RCC 7860 (cell line): ENCODE data around the gene KCNJ5.
"Not testable (repeated sequence)": the region's sequence is repeated elsewhere in the genome, so short reads cannot be mapped to it uniquely, and the experiment has no call there.

Experiments used
- DNase-seq: peaks from one replicate; pipeline ENCODE4 v3.0.0-alpha.2; 2015; ENCODE audit warnings: low spot score
- FAIRE-seq: peaks from 2 replicates; lab custom pipeline; 2012; peaks lifted over from hg19 to GRCh38; lab: Jason Lieb, UNC

Gene KCNJ5

GRCh38 chr11:128909438-128910125, 18.4 kb downstream of the KCNJ5 start:
- DNase-seq = no peak
- FAIRE-seq = no peak

GRCh38 chr11:128910576-128910975, 19.4 kb downstream of the KCNJ5 start:
- FAIRE-seq = no peak
- no peak for DNase-seq

GRCh38 chr11:128911239-128911638, 20.1 kb downstream of the KCNJ5 start:
- no peak for DNase-seq
- FAIRE-seq = no peak

- no peak for FAIRE-seq
- DNase-seq = no peak
Observed at GRCh38 chr11:128911701-128912100, 20.5 kb downstream of the KCNJ5 start.

- FAIRE-seq (no peak), DNase-seq (no peak)
Observed at GRCh38 chr11:128913806-128914205, 22.6 kb downstream of the KCNJ5 start.

GRCh38 chr11:128914216-128915148, 23.3 kb downstream of the KCNJ5 start:
- DNase-seq (no peak), FAIRE-seq (no peak)

GRCh38 chr11:128915149-128915521, 24.0 kb downstream of the KCNJ5 start:
- no peak for DNase-seq
- no peak for FAIRE-seq

- no peak for DNase-seq
- no peak for FAIRE-seq
Observed at GRCh38 chr11:128916037-128916572, 24.9 kb downstream of the KCNJ5 start.

GRCh38 chr11:128916681-128917080, 25.5 kb downstream of the KCNJ5 start:
- FAIRE-seq (no peak), DNase-seq (no peak)

GRCh38 chr11:128917144-128917724, 26.1 kb downstream of the KCNJ5 start:
- FAIRE-seq (no peak), DNase-seq (no peak)

- FAIRE-seq (no peak), DNase-seq (no peak)
Observed at GRCh38 chr11:128919216-128919615, 28.1 kb downstream of the KCNJ5 start.

- DNase-seq, FAIRE-seq: not testable (repeated sequence)
Observed at GRCh38 chr11:128919635-128920034, 28.5 kb downstream of the KCNJ5 start.

GRCh38 chr11:128920666-128921065, 29.5 kb downstream of the KCNJ5 start:
- FAIRE-seq (no peak), DNase-seq (no peak)

GRCh38 chr11:128921793-128922192, 30.6 kb downstream of the KCNJ5 start:
- DNase-seq = no peak
- FAIRE-seq = no peak

- no peak for FAIRE-seq
Observed at GRCh38 chr11:128924104-128924503, 32.9 kb downstream of the KCNJ5 start.

GRCh38 chr11:128924510-128925249, 33.5 kb downstream of the KCNJ5 start:
- FAIRE-seq (no peak), DNase-seq (no peak)

More at GRCh38 chr11:128924104-128924503, 32.9 kb downstream of the KCNJ5 start:
- no peak for DNase-seq

GRCh38 chr11:128925250-128925600, 34.1 kb downstream of the KCNJ5 start:
- FAIRE-seq = no peak
- DNase-seq = no peak

- FAIRE-seq (no peak), DNase-seq (no peak)
Observed at GRCh38 chr11:128926000-128926399, 34.8 kb downstream of the KCNJ5 start.

GRCh38 chr11:128926437-128927107, 35.4 kb downstream of the KCNJ5 start:
- FAIRE-seq (no peak), DNase-seq (no peak)

- no peak for DNase-seq
- FAIRE-seq = no peak
Observed at GRCh38 chr11:128927108-128927461, 35.9 kb downstream of the KCNJ5 start.
